ENCODE data around the gene IGFBP1.
"Not testable (repeated sequence)": the region's sequence is repeated elsewhere in the genome, so short reads cannot be mapped to it uniquely, and the experiment has no call there.

Gene IGFBP1

DNA sequence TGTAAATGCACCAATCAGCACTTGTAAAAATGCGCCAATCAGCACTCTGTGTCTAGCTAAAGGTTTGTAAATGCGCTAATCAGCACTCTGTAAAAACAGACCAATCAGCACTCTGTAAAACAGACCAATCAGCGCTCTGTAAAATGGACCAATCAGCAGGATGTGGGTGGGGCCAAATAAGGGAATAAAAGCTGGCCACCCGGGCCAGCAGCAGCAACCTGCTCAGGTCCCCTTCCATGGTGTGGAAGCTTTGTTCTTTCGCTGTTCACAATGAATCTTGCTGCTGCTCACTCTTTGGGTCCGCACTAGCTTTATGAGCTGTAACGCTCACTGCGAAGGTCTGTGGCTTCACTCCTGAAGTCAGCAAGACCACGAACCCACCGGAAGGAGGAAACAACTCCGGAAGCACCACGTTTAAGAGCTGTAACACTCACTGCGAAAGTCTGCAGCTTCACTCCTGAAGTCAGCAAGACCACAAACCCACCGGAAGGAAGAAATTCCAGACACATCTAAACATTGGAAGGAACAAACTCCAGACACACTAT is 52.0 kb downstream of the IGFBP1 start:
- DNase-seq = not testable (repeated sequence)

DNA sequence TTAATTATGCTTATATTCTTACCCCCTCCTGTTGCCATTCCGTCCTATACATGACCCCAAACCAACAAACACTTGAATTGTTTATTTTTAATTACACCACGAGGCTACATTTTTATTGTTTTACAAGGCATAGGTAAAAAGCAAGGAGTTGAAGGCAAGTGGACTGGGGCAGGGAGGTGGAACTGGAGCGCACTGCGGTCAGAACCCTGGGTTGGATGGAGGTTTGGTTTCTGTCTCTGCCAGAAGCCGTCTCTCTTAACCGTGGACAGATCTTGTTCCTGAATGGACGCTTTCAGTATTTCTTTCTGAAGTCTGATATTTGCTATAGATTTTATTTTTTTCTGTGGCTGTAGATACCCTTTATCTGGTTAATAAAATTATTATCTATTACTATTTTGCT is 52.7 kb downstream of the IGFBP1 start:
- DNase-seq = no peak

All from NCI-H510A (cell line).